ENCODE results near the gene HIBCH. TPM values are rescaled to one million over a fixed set of nuclear protein-coding genes. Genes with fewer than 3 reads are reported as not detected.

HIBCH gene
- polyA plus RNA-seq, 10 donors, result 23.9 to 42.9 (median 32.7) TPM

DNA sequence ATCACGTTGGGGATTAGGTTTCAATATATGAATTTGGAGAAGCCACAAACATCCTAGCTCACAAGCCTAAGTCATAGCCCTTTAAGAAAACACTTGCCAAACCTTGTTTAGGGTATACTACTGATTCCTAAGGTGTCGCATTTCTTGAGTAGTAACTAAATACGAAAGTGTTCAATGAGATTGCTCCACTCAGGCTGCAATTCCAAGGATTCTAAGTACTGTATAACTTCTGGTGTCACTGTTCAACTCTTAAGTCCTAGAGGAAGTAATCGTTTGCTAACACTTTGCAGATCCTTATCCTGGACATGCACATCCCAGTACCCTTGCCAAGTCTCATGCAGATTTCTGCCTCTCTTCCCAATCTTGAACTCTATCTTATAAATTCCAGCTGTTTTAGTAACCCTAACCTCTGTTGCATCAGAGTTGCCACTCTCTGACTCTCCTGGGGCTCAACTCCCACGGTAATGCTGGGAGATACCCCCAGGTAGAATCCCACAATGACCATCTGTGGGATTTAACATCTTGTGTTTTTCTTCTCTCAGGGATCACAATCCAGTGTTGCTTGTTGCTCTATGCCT is 122.4 kb downstream of the HIBCH start:
- DNase-seq, result no peak

DNA sequence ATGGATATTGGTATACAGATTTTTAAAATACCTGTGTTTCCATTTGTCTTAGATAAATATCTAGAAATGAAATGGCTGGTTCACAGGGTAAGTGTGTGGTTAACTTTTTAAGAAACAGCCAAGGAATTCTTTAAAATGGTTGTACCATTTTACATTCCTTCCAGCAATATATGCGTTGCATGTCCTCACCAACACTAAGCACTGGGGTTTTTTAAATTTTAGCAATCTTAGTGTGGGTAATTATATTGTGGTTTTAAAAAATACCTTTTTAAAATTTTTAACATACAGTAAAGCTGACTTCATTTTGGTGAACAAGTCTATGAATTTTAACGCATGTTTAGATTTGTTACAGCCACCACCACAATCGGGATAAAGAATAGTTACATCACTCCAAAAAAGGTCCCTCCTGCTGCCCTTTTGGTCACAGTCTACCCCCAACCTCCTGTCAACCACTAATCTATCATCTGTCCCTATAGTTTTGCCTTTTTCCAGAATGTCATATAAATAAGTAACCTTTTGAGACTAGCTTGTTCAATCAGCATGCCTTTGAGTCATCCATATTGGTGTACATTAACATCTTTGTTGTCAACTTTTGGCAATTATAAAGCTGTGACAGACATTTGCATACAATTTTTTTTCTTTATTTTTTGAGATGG is 129.0 kb downstream of the HIBCH start:
- DNase-seq, result no peak

DNA sequence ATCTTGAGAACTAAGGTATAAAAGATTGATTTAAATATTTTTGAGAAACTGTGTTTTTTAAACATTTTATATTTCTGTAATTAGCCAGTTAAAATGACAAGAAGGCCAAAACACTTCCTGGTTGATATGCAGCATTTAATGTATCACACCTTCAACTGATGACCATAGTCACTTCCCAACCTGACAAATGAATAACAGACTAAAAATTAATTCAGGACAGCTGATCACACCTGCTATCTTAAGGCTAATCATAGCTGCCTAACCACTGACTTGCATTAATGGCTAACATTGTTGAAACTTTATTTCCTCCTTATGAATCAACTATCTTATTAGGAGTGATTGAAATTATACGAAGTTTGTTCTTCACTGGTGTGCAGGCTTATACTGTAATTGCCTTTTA is 131.3 kb downstream of the HIBCH start:
- no peak for DNase-seq

DNA sequence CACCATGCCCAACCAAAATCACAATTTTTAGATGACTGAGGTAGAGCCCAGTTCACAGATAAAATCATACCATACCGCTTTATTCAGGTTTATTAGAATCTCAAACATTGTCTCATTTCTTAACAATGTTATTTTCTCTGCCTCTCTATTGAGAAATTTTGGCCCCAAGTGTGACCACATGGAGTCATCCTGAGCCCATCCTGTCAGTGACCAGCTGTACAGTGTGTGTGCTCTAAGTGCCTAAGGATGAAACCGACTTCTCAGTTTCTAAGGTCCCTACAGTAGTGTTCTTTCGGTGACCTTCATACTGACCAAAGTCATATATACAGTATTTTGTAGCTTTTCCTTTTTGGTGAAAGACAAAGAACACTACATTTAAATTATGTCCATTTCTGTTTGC is 133.4 kb downstream of the HIBCH start:
- DNase-seq, result no peak

DNA sequence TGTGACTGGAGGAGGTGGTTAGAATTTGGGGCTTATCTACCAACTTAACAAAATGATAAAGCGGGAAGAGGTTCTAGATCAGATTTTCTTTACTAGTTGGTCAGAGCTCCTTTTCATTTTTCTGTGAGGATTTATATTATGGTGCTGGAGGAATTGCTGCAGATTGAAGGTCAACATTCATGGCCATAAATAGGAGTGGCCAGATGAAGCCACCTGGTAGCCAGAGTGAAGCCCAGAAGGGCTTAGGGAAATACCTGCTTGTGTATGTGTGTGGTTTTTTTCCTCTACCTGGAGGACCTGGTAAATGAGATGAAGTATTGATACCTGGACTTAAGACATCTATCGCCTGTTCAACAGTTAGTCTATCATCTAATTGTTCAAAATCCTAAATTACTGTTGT is 134.2 kb downstream of the HIBCH start:
- DNase-seq, result no peak

DNA sequence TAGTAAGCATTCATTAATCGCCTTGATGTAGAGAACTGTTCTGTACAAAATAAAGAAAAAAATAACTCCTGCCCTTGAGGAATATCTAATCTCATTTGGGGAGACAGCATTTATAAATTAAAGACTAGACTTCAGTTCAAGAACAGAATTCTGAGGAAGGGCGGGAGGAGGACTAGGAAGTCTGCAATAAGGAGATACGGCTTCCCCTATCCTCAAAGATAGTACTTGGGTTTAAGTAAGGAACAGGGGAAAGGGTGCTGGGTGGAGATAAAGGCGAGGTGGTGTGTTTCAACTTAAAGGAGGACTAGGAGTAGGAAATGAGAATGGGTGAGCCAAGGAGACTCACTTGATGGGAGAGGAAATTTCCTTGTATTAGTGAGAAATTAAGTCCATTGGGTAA is 135.2 kb downstream of the HIBCH start:
- no peak for DNase-seq

DNA sequence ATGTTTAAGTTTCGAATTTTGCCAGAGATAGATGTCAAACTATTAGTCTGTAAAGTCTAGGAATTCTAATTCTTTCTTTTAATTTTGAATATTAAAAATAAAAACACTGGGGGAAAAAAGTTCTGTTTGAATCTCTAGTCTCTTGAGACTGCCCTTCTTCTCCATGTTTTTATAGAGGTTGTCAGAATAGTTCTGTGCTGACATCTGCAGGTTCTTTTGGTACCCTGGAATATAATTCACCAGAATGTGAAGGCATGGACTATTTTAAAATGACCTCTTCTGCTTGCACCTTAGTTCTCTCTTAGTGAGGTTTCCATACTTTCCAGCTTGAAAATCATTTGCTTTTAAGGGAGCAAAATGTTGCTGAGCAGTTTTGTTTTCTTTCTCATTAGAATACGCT is 136.1 kb downstream of the HIBCH start:
- DNase-seq, result no peak

DNA sequence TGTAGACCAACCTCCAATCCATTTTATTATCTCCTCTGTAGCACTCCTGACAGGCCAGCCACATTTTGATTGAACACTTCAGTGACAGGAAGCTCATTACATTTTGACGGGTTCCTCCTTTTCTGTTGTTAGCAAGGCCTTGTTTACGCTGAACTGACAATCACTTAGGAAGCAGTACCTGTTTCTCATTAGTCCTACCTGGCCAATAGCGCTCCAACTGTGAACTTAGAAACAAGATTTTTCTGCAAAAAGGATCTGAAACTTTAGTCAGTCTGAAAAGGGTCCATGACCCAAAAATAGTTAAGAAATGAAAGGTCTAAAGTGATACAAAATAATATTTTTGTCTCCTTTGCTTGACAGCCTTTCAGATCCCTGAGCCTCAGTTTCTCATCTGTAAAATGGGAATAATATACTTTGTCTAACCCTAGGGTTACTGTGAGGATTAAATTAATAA is 137.5 kb downstream of the HIBCH start:
- DNase-seq, result no peak

DNA sequence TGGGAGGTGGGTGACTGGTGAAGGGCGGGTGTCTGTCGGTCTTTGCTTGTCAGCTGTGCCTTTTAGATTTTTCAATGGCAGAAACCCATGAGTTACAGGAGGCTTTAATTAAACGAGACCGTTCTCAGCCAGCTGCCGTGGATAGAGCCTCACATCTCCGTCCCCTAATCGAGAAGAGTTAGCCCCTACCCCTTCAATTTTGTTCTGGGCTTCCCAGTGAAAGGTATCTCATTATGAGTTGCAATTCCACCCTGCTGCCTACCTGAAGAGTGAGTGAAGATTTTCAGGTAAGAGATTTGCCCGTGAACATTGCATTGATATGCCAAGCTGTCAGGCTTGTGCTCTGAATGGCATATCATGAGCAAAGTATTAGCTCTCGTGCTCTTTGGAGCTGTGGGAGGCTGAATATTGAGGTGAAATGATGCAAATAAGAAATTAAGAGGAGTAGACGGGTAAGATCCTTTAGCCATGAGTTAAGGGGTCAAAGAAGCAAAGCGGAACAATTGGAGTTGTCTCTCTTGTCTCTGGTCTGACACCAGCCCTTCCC is 138.4 kb downstream of the HIBCH start:
- DNase-seq, result peak in 1 of 3 donors; percentile 40

DNA sequence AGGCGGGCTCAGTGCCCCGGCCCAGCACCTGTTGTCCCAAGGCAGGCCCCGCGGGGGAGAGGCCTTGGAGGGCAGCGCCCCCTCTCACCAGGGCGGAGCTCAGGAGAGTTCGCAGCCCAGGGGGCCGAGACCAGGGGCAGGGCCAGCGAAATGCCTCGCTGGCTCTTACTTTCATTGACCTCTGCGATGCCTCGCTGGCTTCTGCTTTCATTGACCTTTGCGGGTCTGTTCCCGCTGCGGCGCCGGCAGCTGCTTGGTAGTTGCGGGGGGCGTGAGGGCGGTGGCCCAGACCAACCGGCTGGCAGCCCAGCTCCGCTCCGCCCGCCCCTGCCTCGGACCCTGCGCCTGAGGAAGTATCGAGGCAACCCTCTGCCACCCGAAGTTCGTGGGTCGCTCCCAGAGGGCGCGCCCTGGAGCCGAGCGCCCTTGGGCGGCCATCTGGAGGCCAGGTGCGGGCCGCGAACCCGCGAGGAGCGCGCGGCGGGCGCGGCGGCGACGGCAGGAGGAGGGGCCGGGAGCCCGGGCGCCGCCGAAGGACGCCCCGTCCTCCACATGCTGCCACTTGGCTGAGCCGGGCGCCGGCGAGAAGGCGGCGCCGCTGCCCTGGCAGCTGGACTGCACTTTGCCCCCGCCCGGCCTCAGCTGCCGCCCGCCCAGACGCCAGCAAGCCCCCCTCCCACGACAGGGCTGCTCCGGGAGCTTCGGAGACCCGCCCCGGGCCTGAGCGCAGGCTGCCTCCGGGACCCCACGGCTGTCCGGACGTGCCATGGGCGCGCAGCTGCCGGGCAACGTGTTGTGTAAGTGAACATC is 139.1 kb downstream of the HIBCH start:
- DNase-seq, result peak in 2 of 3 donors; percentile 59 to 84

DNA sequence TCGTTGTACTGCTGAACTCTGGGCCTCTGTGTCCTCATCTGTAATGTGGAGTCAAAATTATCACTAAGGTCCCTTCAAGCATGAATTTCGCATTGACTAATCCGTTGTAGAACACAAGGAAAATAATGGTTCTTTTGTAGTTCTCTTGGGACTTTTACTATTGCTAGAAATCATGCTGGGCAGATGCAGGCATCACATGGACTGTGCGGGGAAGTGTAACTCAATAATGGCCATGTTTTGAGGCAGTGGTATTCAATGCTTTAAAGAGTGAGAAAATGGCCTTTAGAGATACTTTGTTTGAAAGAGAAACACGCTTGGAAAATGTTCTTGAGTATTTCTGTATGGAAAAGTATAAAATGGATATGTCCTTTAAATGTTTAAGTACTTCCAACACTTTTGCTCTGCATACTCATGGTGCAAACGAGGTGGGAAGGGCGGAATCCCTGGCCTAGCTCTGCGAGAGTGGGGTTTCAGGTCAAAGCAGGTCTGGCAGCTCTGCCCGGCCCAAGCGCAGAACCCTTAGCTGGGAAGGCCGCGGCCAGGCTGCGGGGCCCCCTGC is 139.8 kb downstream of the HIBCH start:
- DNase-seq, result no peak

DNA sequence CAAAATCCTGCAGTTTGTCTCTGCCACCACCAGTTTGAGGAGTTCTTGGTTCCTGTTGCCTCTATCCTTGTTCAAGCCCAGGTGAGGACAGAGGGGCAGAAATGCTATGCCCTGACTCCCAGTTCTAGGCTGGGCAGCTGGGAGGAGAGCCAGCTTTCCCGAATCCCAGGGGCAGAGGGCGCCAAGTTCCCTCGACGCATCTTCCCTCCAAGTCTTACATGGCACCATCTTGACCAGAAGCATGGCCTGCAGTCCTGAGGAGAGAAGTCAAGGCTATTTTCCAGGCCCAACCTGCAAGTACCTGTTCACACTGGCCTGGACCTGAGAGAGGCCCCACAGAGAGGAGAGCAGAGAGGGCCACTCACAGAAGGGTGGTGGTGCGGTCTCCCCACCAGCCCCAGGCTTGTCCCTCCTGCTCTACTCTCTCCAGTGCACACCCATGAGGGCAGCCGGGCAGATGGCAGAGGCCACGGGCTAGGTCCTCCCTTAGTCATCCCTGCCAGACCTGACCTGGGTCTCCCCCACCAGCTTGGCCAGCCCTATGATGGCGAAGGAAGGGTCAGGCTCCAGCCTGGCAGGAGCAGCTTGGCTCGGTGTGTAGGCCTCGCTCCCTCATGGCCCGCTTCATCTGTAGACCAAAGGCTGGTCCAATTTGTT is 141.4 kb downstream of the HIBCH start:
- DNase-seq, result no peak

DNA sequence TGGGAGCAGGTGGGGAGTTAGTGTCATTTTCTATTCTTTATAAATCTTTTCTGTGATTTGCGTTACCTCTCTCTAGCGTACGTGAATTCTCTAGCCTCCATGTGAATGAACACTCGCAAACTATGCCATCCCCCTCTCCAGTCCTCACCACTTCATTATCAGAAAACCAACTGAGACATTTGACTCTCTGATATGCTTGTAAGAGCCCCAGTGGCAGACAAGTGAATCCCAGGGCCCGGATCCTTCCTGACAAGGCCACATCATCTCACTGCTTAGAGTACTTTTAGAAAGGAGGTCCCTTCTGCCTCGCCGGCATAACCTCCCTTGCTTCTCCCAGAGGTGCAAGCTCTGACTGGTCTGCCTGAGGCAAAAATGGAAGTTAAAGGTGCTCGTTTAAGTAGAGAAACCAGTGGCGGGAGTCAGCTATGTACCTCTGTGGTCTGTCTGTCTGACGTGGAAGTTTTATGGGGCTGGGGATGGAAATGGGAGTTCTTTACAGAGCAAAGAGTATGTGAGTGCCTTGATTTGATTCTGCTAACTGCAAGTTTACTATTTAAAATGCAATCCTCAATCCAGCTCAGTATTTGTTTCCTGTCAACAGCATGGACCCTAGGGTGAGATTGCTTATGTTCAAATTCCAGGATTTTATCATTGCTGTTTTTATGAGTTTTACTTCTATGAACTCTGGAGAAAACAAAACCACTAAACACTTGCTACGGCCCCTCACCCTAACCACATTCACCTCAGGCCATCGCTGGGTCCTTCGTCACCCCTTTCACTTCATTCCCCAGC is 142.2 kb downstream of the HIBCH start:
- peak in 2 of 3 donors; percentile 23 to 63 for DNase-seq

DNA sequence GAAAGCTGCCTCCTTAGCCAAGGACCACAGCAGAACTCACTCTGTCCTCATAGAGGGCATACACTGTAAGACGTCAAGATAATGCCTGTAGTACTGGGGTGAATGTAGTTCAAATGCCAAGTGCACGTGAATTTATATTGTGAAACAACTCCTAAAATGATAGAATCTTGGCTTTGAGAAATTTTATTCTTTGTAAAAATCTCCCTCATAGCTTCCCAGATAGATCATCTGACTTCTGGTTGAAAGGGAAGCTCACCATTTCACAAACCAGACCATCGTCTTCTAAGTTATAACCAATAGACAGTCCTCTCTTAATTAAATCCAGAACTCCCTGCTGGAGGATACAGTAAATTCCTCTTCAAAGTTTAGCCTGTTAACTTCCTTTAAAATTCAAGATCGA is 146.2 kb downstream of the HIBCH start:
- DNase-seq, result no peak

DNA sequence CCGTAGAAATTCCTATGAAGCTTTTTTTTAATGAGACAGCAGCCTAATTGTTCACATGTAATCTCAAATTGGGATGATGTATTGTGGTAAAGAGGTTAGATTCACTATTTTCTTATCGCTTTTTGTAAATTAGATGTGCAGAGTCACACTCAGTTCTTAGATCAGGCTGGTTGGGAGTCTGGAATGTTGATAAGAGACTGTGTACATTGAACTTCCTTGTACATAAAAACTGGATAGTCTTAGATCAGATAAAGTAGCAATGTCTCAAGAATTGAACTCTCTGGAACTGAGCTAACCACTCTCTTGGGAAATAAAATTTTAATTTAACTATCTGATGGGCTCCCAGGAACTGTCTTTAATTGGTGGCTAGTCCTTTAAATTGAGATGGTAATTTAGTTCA is 149.0 kb downstream of the HIBCH start:
- no peak for DNase-seq

DNA sequence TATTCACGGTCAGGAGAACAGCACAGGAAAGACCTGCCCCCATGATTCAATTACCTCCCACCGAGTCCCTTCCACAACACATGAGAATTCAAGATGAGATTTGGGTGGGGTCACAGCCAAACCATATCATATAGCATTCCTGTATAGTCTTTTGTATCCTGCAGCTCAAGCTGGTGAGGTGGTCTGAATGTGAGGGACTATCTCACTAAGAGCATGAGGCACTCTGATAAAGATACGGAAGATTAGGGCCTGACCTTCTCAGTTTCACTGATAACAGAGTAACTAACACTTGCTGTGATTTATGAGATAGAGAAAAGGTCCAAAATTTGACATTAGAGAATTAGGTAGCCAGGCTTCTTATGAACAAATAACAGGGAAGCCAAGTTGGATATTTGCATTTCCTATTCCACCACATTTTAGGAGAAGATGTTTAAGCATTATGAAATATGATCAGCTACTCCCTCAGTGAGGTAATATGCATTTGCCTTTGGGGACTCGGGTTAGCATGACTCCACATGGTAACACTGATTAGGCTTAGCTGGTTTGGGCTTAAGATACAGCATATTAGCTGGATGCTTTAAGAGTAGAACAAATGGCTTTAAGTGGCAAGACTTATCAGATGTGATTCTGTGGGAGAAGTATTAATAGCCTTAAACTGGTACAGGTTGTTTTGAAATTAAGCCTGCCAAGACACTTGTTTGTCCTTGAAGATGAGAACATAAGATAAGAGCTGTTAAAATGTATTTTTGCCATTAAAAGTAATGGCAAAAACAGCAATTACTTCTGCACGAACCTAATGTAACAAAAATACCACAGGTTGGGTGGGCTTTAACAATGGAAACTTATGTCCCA is 150.2 kb downstream of the HIBCH start:
- DNase-seq, result no peak

DNA sequence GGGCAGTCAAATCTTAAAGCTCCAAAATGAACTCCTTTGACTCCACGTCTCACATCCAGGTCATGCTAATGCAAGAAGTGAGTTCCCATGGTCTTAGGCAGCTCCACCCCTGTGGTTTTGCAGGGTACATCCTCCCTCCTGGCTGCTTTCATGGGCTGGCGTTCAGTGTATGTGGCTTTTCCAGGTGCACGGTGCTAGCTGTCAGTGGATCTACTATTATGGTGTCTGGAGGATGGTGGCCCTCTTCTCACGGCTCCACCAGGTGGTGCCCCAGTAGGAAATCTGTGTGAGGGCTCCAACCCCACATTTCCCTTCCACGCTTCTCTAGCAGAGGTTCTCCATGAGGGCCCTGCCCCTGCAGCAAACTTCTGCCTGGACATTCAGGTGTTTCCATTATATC is 151.9 kb downstream of the HIBCH start:
- DNase-seq, result no peak

DNA sequence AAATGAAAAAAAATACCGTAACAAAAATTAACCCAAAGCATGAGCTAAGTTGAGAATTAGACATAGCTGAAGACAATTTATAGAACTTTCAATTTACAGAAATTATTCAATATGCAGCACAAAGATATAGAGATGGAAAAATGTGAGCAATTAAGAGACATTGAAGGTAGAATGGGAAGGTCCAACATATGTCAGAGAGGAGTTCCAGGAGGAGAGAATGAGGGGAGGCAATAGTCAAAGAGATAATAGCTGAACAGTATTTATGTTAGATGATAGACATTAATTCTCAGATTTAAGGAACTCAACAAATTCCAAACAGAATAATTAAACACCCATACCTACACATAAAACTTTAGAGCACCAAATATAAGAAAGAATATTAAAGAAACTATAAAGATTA is 154.1 kb downstream of the HIBCH start:
- DNase-seq, result no peak

DNA sequence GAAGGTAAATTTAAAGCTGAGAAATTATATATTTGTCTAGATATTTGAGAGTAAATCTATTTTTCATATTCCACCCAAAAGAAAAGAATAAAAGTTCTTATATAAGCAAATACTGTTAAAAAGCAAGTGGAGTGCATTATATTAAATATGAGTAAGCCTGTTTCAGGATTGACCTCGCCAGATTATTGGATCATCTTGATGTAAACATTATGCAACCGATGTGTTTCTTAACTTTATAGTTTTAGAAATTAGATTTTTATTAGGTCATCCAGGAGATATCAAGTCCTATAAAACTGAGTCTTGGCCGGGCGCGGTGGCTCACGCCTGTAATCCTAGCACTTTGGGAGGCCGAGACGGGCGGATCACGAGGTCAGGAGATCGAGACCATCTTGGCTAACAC is 156.8 kb downstream of the HIBCH start:
- no peak for DNase-seq

DNA sequence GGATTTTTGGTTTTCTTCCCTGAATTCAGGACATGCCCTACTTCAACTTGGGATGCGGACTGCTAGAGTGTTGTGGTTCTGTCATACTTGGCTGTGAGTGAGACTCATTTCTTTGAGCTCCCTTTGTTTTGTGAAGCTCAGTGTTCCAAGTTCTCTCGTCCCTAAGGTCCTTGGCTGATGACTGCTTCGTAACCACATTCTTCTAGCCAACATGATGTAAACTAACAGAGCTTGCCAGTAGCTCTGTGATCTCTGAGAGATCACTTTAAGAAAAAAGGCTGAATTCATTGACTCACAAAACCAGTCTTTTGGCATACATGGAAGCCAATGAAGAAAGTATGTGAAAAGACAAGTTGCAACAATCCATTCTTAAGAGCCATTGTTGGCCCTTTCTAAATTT is 160.2 kb downstream of the HIBCH start:
- peak; percentile 62 to 93 (median 90) for DNase-seq
